Cardiac septum (tissue), 1 donor: Measurements from ENCODE around the gene USP21. TPM values are rescaled to one million over a fixed set of nuclear protein-coding genes. Genes with fewer than 3 reads are reported as not detected.

Experiments used
- DNase-seq: peaks from one replicate; pipeline ENCODE4 v3.0.0-alpha.2; 2020; ENCODE audit warnings: low spot score
- intact Hi-C: fragments of 100-400 bp; cut with DNase I; formaldehyde crosslinking; loops from one replicate; pipeline ENCODE4 v1.14.0; 2022
- total RNA-seq: library from RNA; stranded (reverse); fragmentation: NEBNext Ultra II Directional; extraction: Animal tissue kit (Norgen Biotek cat#: 25700); gene quantifications from one replicate; pipeline ENCODE4 v1.2.1, GENCODE V29; 2021
- donor health status: DM: no; HTN: no; CAD: no.

Gene USP21
- total RNA-seq, 1 donor from 2014 or later = 17.4 TPM

GRCh38 chr1:161182214-161182613, 22.9 kb downstream of the USP21 start:
- intact Hi-C loops = no loop called here
- DNase-seq = no peak

DNA sequence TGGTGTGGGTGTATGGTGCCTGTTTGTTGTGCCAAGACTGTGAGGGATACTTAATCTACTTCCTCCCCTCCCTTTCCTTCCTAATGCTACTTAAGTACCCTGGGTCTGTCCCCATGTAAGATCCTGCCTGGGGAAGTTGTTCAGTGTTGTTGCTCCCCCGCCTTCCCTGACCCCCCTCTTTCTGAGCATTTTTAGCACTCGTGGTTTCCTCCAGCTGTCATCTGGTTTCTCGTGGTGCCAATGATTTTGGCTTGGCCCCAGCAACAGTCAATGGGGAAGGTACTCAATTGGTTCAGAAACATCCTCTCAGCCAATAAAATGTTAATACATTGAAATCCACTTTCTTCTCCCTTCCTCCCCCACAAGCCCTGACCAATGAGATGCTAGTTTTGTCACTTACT, 26.0 kb downstream of the USP21 start:
- intact Hi-C loops = no loop called here

DNA sequence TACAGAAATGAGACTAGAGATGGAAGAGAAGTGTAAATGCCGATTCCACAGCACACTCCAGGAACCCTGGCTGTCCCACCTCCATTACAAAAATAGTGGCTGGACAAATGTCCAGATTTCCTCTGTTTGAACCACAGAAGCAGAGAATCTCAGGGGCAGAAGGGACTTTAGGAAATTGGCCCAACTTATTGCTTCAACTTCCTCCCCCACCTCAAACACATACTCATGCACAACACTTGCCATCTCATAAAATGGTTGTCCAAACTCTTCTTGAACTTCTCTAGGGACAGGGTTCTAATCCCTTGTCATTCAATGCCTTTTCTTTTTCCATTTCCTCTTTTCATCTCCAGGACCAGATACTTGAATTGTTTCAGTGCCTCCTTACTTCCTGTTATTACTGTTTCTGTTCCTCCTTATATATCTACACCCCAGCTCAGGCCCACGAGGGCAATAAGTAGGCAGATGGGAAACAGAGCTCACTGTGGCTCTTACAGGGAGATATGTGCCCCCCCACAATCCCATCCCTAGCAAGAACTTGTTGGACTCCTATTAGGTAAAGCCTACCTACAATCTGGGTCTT, 26.5 kb downstream of the USP21 start:
- no peak for DNase-seq
- intact Hi-C loops = no loop called here

More for the DNA sequence above, 26.0 kb downstream of the USP21 start:
- no peak for DNase-seq

DNA sequence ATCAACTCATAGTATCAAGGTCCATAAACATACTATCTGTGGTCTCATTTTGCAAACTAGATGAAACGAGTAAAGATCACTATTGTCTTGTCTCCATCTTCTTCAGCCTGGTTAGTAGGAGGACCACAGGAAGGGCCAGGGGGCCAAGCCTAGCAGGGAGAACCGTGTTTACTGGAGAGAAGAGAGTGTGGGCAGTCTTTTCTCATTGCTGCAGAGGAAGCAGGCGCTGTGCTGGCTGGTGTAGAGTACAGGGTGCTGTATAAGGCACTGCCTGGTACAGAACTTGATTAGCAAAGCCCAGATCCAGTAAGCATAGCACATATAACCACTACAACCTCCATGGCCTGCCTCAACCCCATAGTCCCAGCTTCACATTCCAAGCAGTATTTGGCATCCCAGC, 28.0 kb downstream of the USP21 start:
- intact Hi-C loops = no loop called here
- no peak for DNase-seq

DNA sequence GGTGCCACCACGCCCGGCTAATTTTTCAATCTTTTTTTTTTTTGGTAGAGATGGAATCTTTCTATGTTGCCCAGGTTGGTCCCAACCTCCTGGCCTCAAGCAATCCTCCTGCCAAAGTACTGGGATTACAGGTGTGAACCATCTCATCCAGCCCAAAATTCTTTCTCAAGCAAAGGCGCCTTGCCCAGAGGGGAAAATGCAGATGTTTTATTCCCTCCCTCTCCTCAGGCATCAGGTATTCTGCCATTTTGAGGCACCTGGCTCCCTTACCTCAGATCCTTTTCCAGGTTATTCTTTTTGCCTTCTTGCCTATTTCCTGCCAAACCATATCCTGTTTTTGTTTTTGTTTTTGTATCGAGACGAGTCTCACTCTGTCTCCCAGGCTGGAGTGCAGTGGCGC, 29.1 kb downstream of the USP21 start:
- no peak for DNase-seq
- intact Hi-C loops = no loop called here

DNA sequence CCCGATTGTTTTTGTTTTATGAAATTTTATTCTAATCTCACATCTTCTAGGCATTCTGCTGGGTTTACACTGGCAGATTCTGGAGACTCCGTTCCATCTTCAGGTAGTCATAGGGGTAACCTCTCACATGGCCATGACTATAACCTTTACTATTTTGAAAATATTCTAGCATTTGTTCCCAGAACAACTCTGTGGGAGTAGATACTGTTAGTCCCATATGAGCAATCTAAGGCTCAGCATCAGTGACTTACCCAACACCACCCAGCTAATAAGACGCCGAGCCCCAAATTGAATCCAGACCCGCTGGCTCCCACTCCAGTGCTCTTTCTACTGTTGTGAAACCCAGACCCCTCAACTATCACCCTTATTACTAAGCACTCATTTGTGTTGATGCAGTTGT, 29.7 kb downstream of the USP21 start:
- intact Hi-C loops = no loop called here
- no peak for DNase-seq

DNA sequence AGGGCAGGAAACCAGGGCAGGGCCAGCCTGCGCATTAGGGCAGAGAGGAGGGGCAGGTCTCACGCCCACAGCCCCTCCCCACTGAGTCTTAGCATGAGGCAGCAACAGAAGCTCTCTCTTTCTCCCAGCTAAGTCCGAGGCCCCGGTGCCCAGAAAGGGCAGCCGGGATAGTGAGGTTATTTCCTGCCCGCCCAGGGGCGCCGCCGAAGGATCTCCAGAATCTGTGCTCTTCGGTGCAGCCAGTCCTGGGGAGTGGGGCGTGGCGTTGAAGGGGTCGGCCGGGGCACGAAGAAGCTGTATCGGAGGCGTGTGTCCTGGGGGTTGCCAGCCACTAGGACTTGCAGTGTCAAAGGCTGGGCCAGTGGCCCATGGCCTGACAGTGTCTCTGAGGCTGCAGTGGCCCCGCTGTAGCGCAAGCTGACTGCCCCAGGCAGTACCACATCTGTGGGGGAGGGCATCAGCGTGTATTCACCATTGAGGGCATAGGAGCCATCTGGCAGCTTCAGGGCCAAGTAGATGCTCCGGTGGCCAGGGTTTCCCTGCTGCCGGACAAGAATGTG, 31.7 kb downstream of the USP21 start:
- no peak for DNase-seq
- intact Hi-C loops = loop anchor here (5.0 kb wide), 1 partner anchor 101 kb away; no protein-coding TSS in a partner anchor

DNA sequence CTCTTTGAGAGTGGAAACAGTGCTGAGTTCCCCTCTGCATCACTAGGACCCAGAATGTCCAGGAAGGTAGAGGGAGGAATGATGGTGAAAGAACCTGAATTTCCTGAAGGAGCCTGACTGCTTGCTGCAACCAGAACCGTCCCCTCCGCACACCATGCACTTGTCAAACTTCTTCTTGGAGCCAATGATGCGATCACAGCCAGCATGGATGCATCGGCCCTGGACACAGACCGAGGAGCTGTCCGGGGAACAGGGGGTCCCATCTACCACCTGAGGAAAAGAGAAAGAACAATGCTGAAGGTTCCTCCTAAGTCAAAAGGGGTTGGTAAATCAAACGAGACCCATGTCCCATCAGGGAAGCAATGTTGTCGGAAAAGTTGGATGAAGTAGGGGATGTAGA, 32.7 kb downstream of the USP21 start:
- DNase-seq = no peak

DNA sequence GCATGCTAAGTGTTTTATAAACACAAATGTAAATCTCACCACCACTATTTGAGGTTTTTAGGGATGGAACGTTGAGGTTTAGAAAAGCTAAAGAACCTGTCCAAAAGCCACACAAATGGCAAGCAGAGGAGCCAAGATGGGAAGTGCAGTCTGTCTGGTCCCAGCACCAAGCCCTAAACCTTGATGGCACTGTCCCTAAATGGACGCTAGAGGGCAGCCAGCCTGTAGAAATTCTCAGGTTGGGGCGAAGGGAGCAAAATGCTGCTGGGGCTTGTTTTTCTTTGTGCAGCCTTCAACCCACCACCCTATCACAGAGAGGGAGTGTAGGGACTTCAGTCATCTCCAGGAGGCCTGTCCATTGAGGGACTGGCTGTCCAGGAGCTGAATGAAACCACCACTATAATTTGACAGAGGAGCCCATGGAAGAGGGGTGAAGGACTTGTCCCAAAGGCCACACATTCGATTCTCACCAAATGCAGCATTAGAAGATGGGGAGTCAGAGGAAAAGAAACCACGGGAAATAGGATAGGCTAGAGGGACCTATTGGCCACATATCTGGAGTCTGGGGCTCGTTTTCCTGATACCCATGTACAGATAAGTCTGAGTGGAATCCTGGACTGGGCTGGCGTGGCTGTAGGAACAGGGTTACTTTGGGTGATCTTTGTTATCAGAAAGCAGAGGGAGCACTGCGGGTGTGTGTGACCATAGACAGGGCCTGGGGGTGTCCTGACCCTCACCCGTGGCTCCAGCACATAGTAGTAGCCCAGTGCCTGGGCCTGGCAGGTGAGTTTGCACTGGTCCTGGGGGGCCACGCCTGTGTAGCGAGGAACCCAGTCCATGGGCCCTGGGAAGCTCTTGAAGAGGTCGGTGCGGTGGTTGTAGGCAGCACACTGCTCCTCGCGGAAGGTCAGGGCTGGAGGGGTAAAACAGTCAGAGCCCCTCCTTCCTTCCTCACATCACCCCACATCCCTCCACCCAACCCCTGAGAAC, 33.5 kb downstream of the USP21 start:
- no peak for DNase-seq

More for the DNA sequence above, 32.7 kb downstream of the USP21 start:
- intact Hi-C loops = loop anchor here (5.0 kb wide), 1 partner anchor 100 kb away; no protein-coding TSS in a partner anchor

GRCh38 chr1:161193561-161194235, 34.4 kb downstream of the USP21 start:
- intact Hi-C loops = loop anchor here (5.0 kb wide), 1 partner anchor 99 kb away; no protein-coding TSS in a partner anchor
- DNase-seq = no peak

More for the DNA sequence above, 33.5 kb downstream of the USP21 start:
- intact Hi-C loops = loop anchor here (5.0 kb wide), 1 partner anchor 100 kb away; no protein-coding TSS in a partner anchor

DNA sequence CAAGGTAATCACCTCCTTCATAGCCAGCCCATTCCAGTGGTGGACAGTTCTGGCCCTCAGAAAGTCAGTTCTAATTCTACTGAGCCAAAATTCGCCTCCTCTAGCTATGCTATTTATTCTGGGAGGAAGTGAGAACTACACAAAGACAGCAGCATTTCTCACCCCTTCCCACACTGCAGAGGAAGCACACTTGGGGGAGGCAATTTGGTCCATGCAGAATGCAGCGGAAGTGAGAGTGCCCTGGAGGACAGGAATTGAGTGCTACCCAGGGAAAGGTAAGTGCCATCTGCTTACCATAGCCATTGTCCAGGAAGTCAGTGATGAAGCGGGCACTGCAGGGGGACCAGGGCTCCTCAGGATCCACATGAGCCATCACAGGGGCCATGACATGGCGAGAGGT, 35.9 kb downstream of the USP21 start:
- intact Hi-C loops = loop anchor here (5.0 kb wide), 1 partner anchor 532 kb away; no protein-coding TSS in a partner anchor
- no peak for DNase-seq

- intact Hi-C loops = loop anchor here (5.0 kb wide), 1 partner anchor 531 kb away; no protein-coding TSS in a partner anchor
- DNase-seq = no peak
Observed at GRCh38 chr1:161196111-161196510, 36.8 kb downstream of the USP21 start.

GRCh38 chr1:161196521-161197451, 37.5 kb downstream of the USP21 start:
- DNase-seq = no peak
- intact Hi-C loops = loop anchor here (5.0 kb wide), 1 partner anchor 531 kb away; no protein-coding TSS in a partner anchor

- intact Hi-C loops = loop anchor here (5.0 kb wide), 1 partner anchor 530 kb away; no protein-coding TSS in a partner anchor
- DNase-seq = no peak
Observed at GRCh38 chr1:161197560-161198193, 38.4 kb downstream of the USP21 start.

- DNase-seq = no peak
Observed at GRCh38 chr1:161198194-161198896, 39.0 kb downstream of the USP21 start.

DNA sequence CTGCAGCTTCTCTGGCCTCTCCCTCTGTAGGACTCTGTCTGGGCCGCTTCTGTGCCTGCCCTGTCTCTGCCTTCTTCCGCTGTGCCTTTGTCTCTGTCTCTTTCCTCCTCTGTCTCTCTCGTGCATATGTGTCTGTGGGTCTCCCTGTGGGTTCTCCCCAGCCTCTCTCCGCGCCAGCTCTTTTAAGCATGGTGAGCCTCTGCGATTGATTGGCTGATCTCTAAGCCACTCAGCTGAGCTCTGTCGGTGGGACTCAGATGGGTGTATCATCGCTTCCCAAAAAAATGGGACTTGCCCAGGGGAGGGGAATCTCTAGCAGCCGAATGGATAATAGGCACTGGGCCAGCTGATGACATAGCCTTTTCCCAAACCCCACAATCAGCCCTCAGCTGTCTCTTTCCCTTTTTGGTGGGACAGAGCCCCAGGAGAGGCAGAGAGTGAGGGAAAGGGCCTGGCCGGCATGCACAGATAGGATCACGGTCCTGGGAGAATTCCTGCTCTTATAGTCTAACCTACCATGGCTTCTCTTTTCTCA, 39.7 kb downstream of the USP21 start, which contains the start of gene ADAMTS4:
Gene ADAMTS4, minus strand, starts transcription at position 158 of the 535 bp plus-strand sequence. CDS start 427 bp downstream, outside the sequence.
- no peak for DNase-seq
- intact Hi-C loops = loop anchor here (5.0 kb wide), 1 partner anchor 528 kb away; no protein-coding TSS in a partner anchor

More at GRCh38 chr1:161198194-161198896, 39.0 kb downstream of the USP21 start:
- intact Hi-C loops = loop anchor here (5.0 kb wide), 1 partner anchor 529 kb away; no protein-coding TSS in a partner anchor
